GM10266 (cell line): ENCODE data around the gene SAMHD1.

Experiments
- DNase-seq: peaks from one replicate; pipeline ENCODE4 v3.0.0; 2012; ENCODE audit errors: extremely low spot score
- TF ChIP-seq, protein P1 (sequence below): IDR thresholded peaks from 2 replicates; pipeline ENCODE4 v1.5.1; 2012; ENCODE audit warnings: mild to moderate bottlenecking, low read depth; ENCODE audit not compliant: control insufficient read depth, insufficient read depth; ENCODE audit errors: missing control alignments

SAMHD1 gene

DNA sequence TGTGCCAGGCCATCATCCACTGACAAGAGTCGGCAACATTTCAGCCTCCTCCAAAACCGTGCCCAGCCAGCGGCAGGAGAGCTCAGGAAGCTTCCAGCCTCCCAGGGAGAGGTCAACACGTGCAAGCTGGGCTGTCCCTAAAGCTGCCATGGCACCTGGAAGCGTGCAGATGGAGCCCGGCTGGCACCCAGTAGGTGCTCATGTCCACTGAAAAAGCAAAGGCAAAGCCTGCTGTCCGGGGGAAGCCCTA is 90.0 kb downstream of the SAMHD1 start:
- TF ChIP-seq, protein P1, sequence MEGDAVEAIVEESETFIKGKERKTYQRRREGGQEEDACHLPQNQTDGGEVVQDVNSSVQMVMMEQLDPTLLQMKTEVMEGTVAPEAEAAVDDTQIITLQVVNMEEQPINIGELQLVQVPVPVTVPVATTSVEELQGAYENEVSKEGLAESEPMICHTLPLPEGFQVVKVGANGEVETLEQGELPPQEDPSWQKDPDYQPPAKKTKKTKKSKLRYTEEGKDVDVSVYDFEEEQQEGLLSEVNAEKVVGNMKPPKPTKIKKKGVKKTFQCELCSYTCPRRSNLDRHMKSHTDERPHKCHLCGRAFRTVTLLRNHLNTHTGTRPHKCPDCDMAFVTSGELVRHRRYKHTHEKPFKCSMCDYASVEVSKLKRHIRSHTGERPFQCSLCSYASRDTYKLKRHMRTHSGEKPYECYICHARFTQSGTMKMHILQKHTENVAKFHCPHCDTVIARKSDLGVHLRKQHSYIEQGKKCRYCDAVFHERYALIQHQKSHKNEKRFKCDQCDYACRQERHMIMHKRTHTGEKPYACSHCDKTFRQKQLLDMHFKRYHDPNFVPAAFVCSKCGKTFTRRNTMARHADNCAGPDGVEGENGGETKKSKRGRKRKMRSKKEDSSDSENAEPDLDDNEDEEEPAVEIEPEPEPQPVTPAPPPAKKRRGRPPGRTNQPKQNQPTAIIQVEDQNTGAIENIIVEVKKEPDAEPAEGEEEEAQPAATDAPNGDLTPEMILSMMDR = no peak
- DNase-seq = no peak

- no peak for DNase-seq
- TF ChIP-seq, protein P1 = no peak
Observed at GRCh38 chr20:36860811-36861624, 90.5 kb downstream of the SAMHD1 start.

DNA sequence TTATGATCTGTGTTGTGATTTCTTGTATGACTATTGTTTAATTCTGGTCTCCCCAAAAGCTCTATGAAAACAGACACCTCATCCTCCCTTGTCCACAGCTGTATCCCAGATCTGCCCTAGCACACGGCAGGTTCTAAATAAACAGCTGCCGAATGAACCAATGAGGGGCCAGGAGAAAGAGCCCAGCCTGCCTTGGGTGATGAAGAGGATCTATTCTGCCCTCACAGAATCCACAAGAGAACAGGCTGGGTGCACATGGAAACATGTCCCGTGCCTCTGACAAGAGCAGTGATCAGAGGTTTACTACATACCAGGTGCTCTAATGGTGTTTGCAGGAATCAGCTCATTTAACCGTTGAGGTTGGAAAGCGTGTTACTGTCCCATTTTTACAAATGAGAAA is 91.2 kb downstream of the SAMHD1 start:
- DNase-seq = no peak
- TF ChIP-seq, protein P1 = no peak

DNA sequence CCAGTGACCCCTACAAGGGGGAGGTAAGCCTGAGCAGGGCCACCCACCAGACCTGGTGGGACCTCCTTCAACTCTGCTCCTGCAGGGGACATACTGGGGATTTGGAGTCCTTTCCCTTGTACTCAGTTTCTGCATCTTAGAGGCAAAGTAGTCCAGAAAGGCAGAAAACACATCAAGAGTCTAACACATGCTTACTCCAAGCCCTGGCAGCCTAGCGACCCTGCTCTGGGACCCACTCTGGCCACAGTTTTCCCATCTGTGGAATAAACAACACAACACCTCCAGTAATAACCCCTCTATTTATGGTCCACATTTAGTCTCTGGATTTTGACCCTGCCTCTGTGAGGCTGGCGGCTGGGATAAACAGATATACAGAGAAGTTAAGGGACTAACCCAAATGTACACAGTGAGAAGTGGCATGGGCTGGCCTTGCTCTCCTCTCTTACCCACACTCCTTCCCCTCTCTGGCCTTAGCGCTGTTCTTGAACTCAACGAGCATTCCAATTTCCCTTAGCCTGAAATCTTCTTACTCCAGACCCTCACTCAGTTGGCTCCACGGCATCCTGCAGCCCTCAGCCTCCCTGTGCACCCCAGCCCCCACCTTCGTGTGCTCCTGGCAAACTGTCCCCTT is 91.7 kb downstream of the SAMHD1 start:
- no peak for DNase-seq
- TF ChIP-seq, protein P1 = no peak

GRCh38 chr20:36859282-36859555 is 92.3 kb downstream of the SAMHD1 start:
- DNase-seq = no peak
- TF ChIP-seq, protein P1 = no peak

- no peak for DNase-seq
- TF ChIP-seq, protein P1 = no peak
Observed at GRCh38 chr20:36856691-36857635, 94.5 kb downstream of the SAMHD1 start.

DNA sequence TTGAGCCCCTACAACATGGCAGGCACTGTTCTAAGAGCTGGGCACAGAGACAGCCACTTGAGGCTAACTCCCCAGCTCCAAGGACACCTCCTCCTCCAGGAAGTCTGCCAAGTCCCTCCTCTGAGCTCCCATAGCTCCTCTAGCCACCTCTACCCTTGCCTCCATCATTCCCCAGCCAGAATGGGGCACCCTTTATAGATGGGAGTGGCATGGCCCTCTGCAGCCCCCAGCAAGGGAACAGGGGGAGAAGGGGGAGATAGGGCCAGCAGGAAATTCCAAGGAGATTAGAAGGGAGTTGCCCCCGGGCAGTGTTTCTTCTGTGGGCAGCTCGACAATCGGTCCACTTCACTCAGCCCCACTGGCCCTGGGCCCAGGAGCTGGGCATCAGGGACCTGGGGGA is 95.3 kb downstream of the SAMHD1 start:
- DNase-seq = no peak
- TF ChIP-seq, protein P1 = no peak
